Measurements from ENCODE around the gene KIAA1328.
"Not testable (repeated sequence)": the region's sequence is repeated elsewhere in the genome, so short reads cannot be mapped to it uniquely, and the experiment has no call there.

- not testable (repeated sequence) for TF ChIP-seq EZH2 (IDR thresholded peaks at IDR 0.05; ENCODE audit: insufficient read depth, poor library complexity, severe bottlenecking); EZH2phosphoT487 (IDR thresholded peaks at IDR 0.05; ENCODE audit: insufficient read depth, low read depth)
Observed at GRCh38 chr18:36873826-36874225, 44.9 kb downstream of the KIAA1328 start.
